Keratinocyte (primary cell): ENCODE data around the gene PTPRN2.

Experiments
- EZH2 ChIP-seq: IDR thresholded peaks from one replicate; pipeline ENCODE4 v1.6.1; 2012; ENCODE audit warnings: inconsistent platforms, mild to moderate bottlenecking, low read length, moderate library complexity
- TF ChIP-seq, protein P1 (sequence below), 3 experiments: IDR thresholded peaks in 1 of 3; conservative IDR thresholded peaks in 1 of 3; optimal IDR thresholded peaks in 1 of 3; 2 replicates in 2 of 3; 3 replicates in 1 of 3; pipeline versions ENCODE3 to v1.5.1; 2011; ENCODE audit warnings: low read length in 3 of 3, mild to moderate bottlenecking in 3 of 3, moderate library complexity in 2 of 3, control low read depth in 1 of 3, inconsistent platforms in 1 of 3; ENCODE audit not compliant: insufficient read depth in 2 of 3; ENCODE audit errors: extremely low read depth in 1 of 3

DNA sequence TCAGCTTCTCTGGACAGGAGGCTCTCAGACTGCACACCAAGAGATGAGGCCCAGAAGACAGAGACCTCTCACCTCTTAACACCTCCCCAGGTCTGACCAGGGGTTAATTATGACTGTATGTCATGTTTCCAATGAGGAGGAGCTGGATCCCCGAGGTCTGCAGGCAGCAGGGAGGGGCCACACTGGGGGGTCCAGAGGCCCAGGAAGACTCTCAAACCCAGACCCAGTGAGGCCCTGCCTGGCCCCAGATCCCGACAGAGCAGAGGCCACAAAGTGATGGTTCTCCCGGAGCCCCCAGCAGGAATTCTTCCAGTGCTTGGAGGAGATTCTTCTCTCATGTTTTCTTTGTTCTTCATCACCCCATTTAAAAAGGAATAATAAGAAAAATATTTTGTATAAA is 28.8 kb downstream of the PTPRN2 start:
- TF ChIP-seq, protein P1, sequence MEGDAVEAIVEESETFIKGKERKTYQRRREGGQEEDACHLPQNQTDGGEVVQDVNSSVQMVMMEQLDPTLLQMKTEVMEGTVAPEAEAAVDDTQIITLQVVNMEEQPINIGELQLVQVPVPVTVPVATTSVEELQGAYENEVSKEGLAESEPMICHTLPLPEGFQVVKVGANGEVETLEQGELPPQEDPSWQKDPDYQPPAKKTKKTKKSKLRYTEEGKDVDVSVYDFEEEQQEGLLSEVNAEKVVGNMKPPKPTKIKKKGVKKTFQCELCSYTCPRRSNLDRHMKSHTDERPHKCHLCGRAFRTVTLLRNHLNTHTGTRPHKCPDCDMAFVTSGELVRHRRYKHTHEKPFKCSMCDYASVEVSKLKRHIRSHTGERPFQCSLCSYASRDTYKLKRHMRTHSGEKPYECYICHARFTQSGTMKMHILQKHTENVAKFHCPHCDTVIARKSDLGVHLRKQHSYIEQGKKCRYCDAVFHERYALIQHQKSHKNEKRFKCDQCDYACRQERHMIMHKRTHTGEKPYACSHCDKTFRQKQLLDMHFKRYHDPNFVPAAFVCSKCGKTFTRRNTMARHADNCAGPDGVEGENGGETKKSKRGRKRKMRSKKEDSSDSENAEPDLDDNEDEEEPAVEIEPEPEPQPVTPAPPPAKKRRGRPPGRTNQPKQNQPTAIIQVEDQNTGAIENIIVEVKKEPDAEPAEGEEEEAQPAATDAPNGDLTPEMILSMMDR (optimal IDR thresholded peaks at IDR 0.05 in 1 of 3, IDR thresholded peaks at IDR 0.05 in 1 of 3, conservative IDR thresholded peaks at IDR 0.05 in 1 of 3; ENCODE audit: extremely low read depth in 1 of 3, insufficient read depth in 2 of 3, low read length in 3 of 3) = no peak
- TF ChIP-seq EZH2 = no peak
